Right hindlimb (tissue), 1 donor: ENCODE data around the gene STX18.

Source experiments
- DNase-seq: peaks from one replicate; pipeline ENCODE4 v3.0.0-alpha.2; 2018

The STX18 gene

GRCh38 chr4:4374388-4375098, 167.3 kb downstream of the STX18 start:
- DNase-seq, result no peak
